GM10847 (cell line): ENCODE measurements around the gene POLA1.

Experiments
- POLR2A ChIP-seq: IDR thresholded peaks from 2 replicates; pipeline ENCODE4 v1.6.1; 2011; ENCODE audit not compliant: insufficient read length; ENCODE audit errors: extremely low read depth

POLA1 gene

DNA sequence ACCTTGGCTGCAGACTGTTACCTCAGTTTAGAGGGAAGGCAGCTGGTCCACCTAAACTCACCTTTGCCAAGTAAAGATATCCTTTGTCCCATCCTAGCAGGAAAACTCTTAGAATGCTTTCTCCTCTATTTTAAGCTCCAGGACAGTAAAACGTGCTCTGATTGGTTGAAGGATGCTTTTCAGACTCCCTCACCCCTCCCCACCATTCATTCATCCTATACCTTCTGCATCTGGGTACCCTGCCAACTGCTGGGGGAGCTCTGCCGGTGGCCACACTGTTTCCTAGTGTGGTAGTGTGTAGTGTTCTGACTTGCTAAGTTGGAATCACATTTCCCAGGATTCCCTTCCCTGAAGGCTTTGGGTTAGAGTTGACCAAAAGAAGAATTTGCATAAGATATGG lies 20.3 kb upstream of the POLA1 start:
- no peak for TF ChIP-seq POLR2A

- no peak for TF ChIP-seq POLR2A
Observed at GRCh38 chrX:24676403-24677024, 17.2 kb upstream of the POLA1 start.

- no peak for TF ChIP-seq POLR2A
Observed at GRCh38 chrX:24682739-24683432, 10.8 kb upstream of the POLA1 start.

GRCh38 chrX:24684048-24684447 lies 9.7 kb upstream of the POLA1 start:
- TF ChIP-seq POLR2A = no peak

DNA sequence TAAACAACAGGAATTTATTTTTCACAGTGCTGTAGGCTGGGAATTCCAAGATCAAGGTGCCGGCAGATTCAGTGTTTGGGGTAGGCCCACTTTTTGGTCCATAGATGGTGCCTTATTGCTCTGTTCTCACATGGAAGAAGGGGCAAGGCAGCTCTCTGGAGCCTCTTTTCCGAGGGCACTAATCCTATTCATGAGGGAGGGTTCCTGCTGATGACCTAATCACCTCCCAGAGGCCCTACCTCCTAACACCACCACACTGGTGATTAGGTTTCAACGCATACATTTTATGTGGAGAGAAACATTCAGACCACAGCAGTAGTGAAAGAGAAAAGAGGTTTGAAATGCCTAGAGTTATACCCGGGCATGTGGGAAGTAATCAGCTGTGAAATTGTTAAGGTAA lies 1.4 kb upstream of the POLA1 start:
- TF ChIP-seq POLR2A = no peak

- TF ChIP-seq POLR2A = no peak
Observed at GRCh38 chrX:24694825-24695224, 1.1 kb downstream of the POLA1 start.

DNA sequence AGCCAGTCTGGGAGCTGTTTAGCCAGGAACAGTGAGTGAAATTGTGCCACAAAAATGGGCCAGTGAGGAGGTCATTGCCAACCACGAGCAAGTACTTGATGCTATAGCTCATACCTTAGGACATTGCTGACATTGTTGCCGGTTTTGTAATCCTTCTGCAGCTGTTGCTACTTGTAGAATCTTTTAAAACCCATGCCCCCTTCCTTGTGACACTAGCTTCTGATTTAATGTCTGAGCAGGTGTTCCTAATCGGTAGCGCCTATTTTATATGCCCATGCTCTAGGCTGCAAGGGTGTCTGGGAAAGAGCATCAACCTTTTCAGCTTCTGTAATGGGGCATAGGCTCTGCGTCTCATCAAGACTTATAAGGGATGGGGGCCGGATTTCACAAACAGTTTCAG lies 2.6 kb downstream of the POLA1 start:
- no peak for TF ChIP-seq POLR2A

GRCh38 chrX:24702362-24703184 lies 8.9 kb downstream of the POLA1 start:
- no peak for TF ChIP-seq POLR2A

- TF ChIP-seq POLR2A = no peak
Observed at GRCh38 chrX:24703185-24703494, 9.4 kb downstream of the POLA1 start.

DNA sequence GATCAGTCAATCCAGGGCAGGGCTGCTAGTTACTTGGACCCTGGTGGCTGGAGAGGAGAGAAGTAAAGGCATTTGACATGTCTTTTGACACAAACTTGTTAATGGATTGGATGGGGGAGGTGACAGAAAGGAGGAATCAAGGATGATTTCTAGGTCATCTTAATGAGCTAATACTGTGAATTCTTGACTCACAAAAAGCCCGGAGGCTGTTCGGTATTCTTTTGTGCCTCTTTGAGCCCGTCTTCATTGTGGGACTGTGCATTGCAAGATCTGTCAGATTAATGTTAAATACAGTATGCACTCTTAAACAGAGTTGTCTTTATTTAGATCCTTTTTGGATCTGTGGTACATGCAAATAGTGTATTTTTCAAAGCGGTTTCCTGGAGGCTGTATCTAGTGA lies 25.1 kb downstream of the POLA1 start:
- no peak for TF ChIP-seq POLR2A

DNA sequence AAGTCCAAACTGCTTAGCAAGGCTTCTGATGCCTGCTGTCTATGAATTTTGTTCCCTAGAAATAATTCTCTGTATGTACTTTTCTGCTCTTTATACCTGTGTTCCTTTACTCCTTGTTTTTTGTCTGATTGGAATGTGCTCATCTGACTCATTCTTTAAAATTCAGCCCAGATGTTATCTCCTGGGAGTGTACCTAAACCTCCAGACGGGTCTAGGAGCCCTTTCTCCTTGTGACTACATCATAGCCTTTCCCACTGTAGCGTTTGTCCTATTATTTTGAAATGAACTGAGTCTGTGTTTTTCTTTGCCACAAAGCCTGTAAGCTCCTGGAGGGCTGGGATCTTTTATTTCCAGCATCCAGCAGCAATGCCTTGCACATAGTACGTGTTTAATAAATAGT lies 26.3 kb downstream of the POLA1 start:
- no peak for TF ChIP-seq POLR2A

DNA sequence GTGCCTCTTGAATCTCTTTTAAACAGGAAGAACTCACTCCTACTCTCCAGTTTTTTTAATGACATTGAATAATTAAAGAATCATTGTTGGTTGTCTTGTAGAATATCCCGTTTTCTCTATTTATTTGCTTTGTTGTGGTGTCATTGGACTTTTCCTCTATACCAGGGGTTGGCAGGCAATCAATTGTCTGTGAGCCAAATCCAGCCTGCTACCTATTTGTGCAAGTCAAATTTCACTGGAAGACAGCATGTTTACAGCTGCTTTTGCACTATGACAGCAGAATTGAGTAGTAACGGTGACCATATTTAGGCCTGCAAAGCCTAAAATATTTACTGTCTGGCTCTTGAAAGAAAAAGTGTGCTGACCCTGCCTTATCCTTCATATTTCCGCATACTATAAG lies 34.8 kb downstream of the POLA1 start:
- no peak for TF ChIP-seq POLR2A

DNA sequence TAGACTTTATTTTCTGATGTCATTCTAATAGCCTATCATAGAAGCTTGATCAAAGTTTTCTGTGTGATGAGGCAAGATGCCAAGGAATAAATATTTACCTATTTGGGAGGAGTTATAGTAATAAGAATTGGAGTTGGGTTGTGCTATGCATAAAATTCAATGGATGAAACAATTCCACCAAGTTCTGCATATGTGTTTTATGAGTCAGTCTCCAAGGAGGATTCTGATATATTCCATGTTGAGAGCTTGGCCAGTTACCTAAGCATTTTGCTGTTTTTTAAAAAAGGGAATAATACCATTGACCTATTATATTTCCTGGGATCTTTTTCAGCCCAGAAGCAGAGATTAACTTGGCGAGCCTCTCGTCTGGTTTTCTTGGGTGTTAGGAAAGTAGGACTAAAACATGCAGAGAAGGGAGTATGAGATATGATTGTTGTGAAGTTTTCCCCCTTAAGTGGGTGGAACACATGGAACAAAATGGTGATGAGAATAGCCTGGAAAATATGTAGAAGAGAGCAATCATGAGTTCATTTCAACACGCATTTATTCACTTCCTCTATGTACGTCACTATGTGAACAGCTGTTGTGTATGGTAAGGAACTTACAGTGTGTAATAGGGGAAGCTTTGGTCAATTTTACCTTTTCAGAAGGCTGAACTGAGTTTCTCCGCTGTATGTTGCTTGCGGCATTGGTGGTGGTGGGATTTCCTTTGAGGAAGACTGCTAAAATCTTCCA lies 39.2 kb downstream of the POLA1 start:
- TF ChIP-seq POLR2A = no peak

DNA sequence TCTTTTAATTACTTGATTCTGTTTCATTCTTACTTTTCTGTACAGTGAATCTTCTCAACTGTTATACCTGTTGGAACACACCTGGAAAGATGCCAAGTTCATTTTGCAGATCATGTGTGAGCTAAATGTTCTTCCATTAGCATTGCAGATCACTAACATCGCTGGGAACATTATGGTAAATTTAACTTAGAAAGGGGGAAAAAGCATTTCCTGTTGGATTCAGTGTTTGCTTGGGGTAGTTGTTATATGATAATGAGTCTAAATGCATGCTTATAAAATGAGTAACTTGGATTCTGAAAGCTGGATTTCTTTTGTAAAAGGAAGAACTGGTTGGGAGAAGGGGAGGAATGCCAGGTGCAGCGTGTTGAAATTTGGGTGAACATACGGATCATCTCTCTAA lies 47.6 kb downstream of the POLA1 start:
- no peak for TF ChIP-seq POLR2A

- TF ChIP-seq POLR2A = no peak
Observed at GRCh38 chrX:24748196-24748595, 54.5 kb downstream of the POLA1 start.

GRCh38 chrX:24759786-24760185 lies 66.1 kb downstream of the POLA1 start:
- TF ChIP-seq POLR2A = no peak
